Renal cortex interstitium (tissue), 11 donors: ENCODE results near the gene RNF31. TPM values are rescaled to one million over a fixed set of nuclear protein-coding genes. Genes with fewer than 3 reads are reported as not detected.

Source experiments
- DNase-seq, 11 donors: peaks; one replicate each; pipeline ENCODE4 v3.0.0-alpha.2; 2013; ENCODE audit warnings: low read depth in 9 of 11, low spot score in 4 of 11; ENCODE audit errors: extremely low read depth in 1 of 11
- polyA plus RNA-seq, 3 donors: library from polyadenylated mRNA; unstranded; fragments of 120-200 nt; gene quantifications; one replicate each; pipeline ENCODE4 v1.2.1, GENCODE V29; 2013; ENCODE audit not compliant: insufficient read length in 3 of 3

Gene RNF31
- polyA plus RNA-seq, 3 donors, result 45.5 to 59.5 (median 50.4) TPM

GRCh38 chr14:24114532-24115421 lies 32.5 kb upstream of the RNF31 start, which contains the start of the genes DCAF11 and NRL:
Gene DCAF11 (plus strand): TSS chr14:24114777. CDS start chr14:24115595, 818 bp downstream.
Gene NRL (minus strand): TSS chr14:24114949. CDS start chr14:24082848, 32,101 bp downstream.
- DNase-seq, result peak; percentile 96 to 100 (median 99)

- no peak for DNase-seq
Measured at GRCh38 chr14:24115422-24116127, 31.7 kb upstream of the RNF31 start.

GRCh38 chr14:24116128-24116814 lies 31.0 kb upstream of the RNF31 start:
- no peak for DNase-seq

GRCh38 chr14:24117179-24117578 lies 30.1 kb upstream of the RNF31 start:
- DNase-seq, result no peak

- no peak for DNase-seq
Measured at GRCh38 chr14:24119691-24120090, 27.6 kb upstream of the RNF31 start.

- DNase-seq, result no peak
Measured at GRCh38 chr14:24121210-24121609, 26.1 kb upstream of the RNF31 start.

- no peak for DNase-seq
Measured at GRCh38 chr14:24122416-24122815, 24.9 kb upstream of the RNF31 start.

GRCh38 chr14:24122898-24123297 lies 24.4 kb upstream of the RNF31 start:
- no peak for DNase-seq

- no peak for DNase-seq
Measured at GRCh38 chr14:24123424-24124417, 23.6 kb upstream of the RNF31 start.

- DNase-seq, result no peak
Measured at GRCh38 chr14:24126939-24127338, 20.4 kb upstream of the RNF31 start.

- no peak for DNase-seq
Measured at GRCh38 chr14:24127673-24128072, 19.6 kb upstream of the RNF31 start.

- DNase-seq, result no peak
Measured at GRCh38 chr14:24129410-24129998, 17.8 kb upstream of the RNF31 start.

GRCh38 chr14:24130380-24130716 lies 16.9 kb upstream of the RNF31 start, which contains the start of gene FITM1:
Gene FITM1 (plus strand): TSS chr14:24130659. CDS start chr14:24131564, 905 bp downstream.
- no peak for DNase-seq

GRCh38 chr14:24130717-24131548 lies 16.4 kb upstream of the RNF31 start:
- no peak for DNase-seq

GRCh38 chr14:24131549-24131966 lies 15.7 kb upstream of the RNF31 start:
- no peak for DNase-seq

GRCh38 chr14:24132061-24132685 lies 15.1 kb upstream of the RNF31 start:
- DNase-seq, result no peak

GRCh38 chr14:24132976-24133375 lies 14.3 kb upstream of the RNF31 start:
- DNase-seq, result no peak
